Activated CD8-positive, alpha-beta memory T cell treated with anti-CD3 and anti-CD28 coated beads, Interleukin-2, amount 50 U/mL, for 48 hours (primary cell): ENCODE results near the gene ARHGAP12.
"Not testable (repeated sequence)": the region's sequence is repeated elsewhere in the genome, so short reads cannot be mapped to it uniquely, and the experiment has no call there.

Experiments
- DNase-seq: peaks from one replicate; pipeline ENCODE4 v3.0.0-alpha.2; 2020

ARHGAP12 gene

GRCh38 chr10:31921031-31921430 is 7.6 kb downstream of the ARHGAP12 start:
- DNase-seq, result no peak

GRCh38 chr10:31920538-31920937 is 8.1 kb downstream of the ARHGAP12 start:
- no peak for DNase-seq

GRCh38 chr10:31918671-31919409 is 9.8 kb downstream of the ARHGAP12 start:
- DNase-seq, result no peak

GRCh38 chr10:31914370-31914769 is 14.3 kb downstream of the ARHGAP12 start:
- DNase-seq, result no peak

- DNase-seq, result no peak
These were observed 15.5 kb downstream of the ARHGAP12 start for GRCh38 chr10:31912898-31913850.

- DNase-seq, result no peak
These were observed 16.3 kb downstream of the ARHGAP12 start for GRCh38 chr10:31912289-31912688.

GRCh38 chr10:31910016-31910415 is 18.6 kb downstream of the ARHGAP12 start:
- DNase-seq, result no peak

- DNase-seq, result no peak
These were observed 20.5 kb downstream of the ARHGAP12 start for GRCh38 chr10:31908157-31908556.

GRCh38 chr10:31906039-31906438 is 22.6 kb downstream of the ARHGAP12 start:
- DNase-seq, result no peak

- no peak for DNase-seq
These were observed 23.0 kb downstream of the ARHGAP12 start for GRCh38 chr10:31905586-31905985.

- DNase-seq, result no peak
These were observed 26.0 kb downstream of the ARHGAP12 start for GRCh38 chr10:31902625-31903024.

GRCh38 chr10:31897506-31897905 is 31.1 kb downstream of the ARHGAP12 start:
- no peak for DNase-seq

GRCh38 chr10:31896968-31897384 is 31.7 kb downstream of the ARHGAP12 start:
- no peak for DNase-seq

- not testable (repeated sequence) for DNase-seq
These were observed 32.9 kb downstream of the ARHGAP12 start for GRCh38 chr10:31895722-31896121.

GRCh38 chr10:31888442-31888841 is 40.2 kb downstream of the ARHGAP12 start:
- no peak for DNase-seq

- no peak for DNase-seq
These were observed 40.8 kb downstream of the ARHGAP12 start for GRCh38 chr10:31887850-31888249.

GRCh38 chr10:31886885-31887284 is 41.7 kb downstream of the ARHGAP12 start:
- DNase-seq, result no peak

GRCh38 chr10:31885971-31886370 is 42.7 kb downstream of the ARHGAP12 start:
- no peak for DNase-seq

GRCh38 chr10:31884386-31884785 is 44.2 kb downstream of the ARHGAP12 start:
- no peak for DNase-seq

- DNase-seq, result no peak
These were observed 45.2 kb downstream of the ARHGAP12 start for GRCh38 chr10:31883397-31883796.

- no peak for DNase-seq
These were observed 50.1 kb downstream of the ARHGAP12 start for GRCh38 chr10:31878486-31878885.

GRCh38 chr10:31876652-31877352 is 51.8 kb downstream of the ARHGAP12 start:
- no peak for DNase-seq

GRCh38 chr10:31875608-31876007 is 53.0 kb downstream of the ARHGAP12 start:
- no peak for DNase-seq
